ENCODE data around the gene GPAM.

DNA sequence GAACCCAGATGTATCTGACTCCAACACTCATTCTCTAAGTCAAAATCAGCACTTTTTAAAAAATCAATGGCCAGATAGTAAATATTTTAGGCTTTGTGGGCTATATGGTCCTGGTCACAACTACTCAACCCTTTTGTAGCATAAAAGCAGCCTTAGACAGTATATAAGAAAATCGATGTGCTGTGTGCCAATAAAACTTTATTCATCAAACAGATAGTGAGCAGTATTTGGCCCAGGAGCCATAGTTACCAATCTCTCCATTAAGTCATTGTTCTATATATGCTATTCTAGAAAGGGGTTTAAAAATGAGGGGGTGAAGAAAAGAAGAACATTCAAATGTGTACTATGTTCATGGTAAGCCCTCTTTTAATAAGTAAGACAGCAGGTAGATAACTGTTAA lies 18.5 kb upstream of the GPAM start:
- TF ChIP-seq, protein P1, sequence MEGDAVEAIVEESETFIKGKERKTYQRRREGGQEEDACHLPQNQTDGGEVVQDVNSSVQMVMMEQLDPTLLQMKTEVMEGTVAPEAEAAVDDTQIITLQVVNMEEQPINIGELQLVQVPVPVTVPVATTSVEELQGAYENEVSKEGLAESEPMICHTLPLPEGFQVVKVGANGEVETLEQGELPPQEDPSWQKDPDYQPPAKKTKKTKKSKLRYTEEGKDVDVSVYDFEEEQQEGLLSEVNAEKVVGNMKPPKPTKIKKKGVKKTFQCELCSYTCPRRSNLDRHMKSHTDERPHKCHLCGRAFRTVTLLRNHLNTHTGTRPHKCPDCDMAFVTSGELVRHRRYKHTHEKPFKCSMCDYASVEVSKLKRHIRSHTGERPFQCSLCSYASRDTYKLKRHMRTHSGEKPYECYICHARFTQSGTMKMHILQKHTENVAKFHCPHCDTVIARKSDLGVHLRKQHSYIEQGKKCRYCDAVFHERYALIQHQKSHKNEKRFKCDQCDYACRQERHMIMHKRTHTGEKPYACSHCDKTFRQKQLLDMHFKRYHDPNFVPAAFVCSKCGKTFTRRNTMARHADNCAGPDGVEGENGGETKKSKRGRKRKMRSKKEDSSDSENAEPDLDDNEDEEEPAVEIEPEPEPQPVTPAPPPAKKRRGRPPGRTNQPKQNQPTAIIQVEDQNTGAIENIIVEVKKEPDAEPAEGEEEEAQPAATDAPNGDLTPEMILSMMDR (IDR thresholded peaks at IDR 0.05; ENCODE audit: insufficient read depth, low read depth, low read length), result no peak
- TF ChIP-seq EZH2 (IDR thresholded peaks at IDR 0.05; ENCODE audit: insufficient read depth, low read length), result no peak

All from astrocyte (in vitro differentiated cells and primary cell).